GM12878 (cell line): ENCODE data around the gene GPR17. TPM values are rescaled to one million over a fixed set of nuclear protein-coding genes. Genes with fewer than 3 reads are reported as not detected.

ENCODE experiments used
- ATAC-seq: fragments of 200-7000 bp; cut with Tn5 transposase; 3 replicates; pipeline ENCODE4 v1.9.1; 2020; ENCODE audit warnings: mild to moderate bottlenecking, moderate library complexity
- BruUV-seq: library from RNA; stranded (reverse); fragments of 400-500 nt; replicated peaks from 2 replicates; lab custom pipeline; 2021; lab: Mats Ljungman, UMichigan
- CTCF ChIA-PET: fragments of 300-600 bp; sonication (Branson Sonifier 250); formaldehyde crosslinking; extraction: SDS; loops from one replicate; lab custom pipeline; 2021; ENCODE audit warnings: inconsistent platforms; lab: Yijun Ruan, JAX
- POLR2A ChIA-PET: fragments of 350-600 bp; formaldehyde crosslinking; extraction: SDS; loops from one replicate; lab custom pipeline; 2021; ENCODE audit warnings: inconsistent platforms; lab: Charles Lee
- RAD21 ChIA-PET: fragments of 300-600 bp; sonication (Branson Sonifier 250); formaldehyde crosslinking; loops from one replicate; lab custom pipeline; 2023; ENCODE audit warnings: antibody characterized with exemption; ENCODE audit not compliant: unreplicated experiment; lab: Charles Lee
- SMC1A ChIA-PET: fragments of 300-600 bp; sonication (Branson Sonifier 250); formaldehyde crosslinking; loops from one replicate; lab custom pipeline; 2023; ENCODE audit not compliant: unreplicated experiment, uncharacterized antibody; lab: Charles Lee
- DNase-seq: peaks from one replicate; pipeline ENCODE4 v3.0.0-alpha.2; 2011; ENCODE audit warnings: low read depth, low spot score
- FAIRE-seq: peaks from 3 replicates; lab custom pipeline; 2011; peaks lifted over from hg19 to GRCh38; lab: Jason Lieb, UNC
- H2AFZ ChIP-seq: 2 replicates; pipeline ENCODE4 v1.6.0; 2011; ENCODE audit warnings: low read depth, low read length, control low read depth; ENCODE audit not compliant: control insufficient read depth
- H3K27ac ChIP-seq: 2 replicates; pipeline ENCODE4 v1.5.1; 2011; ENCODE audit warnings: control low read depth; ENCODE audit not compliant: control insufficient read depth, insufficient read depth
- H3K27me3 ChIP-seq, 2 experiments: replicated peaks in 1 of 2; 2 replicates each; pipeline versions ENCODE4 v1.6.0 to v1.6.1; 2011; ENCODE audit warnings: low read length in 1 of 2; ENCODE audit not compliant: control insufficient read depth in 2 of 2, insufficient read depth in 2 of 2
- H3K36me3 ChIP-seq, 2 experiments: 2 replicates each; pipeline ENCODE4 v1.5.1; 2011; ENCODE audit warnings: low read length in 1 of 2; ENCODE audit not compliant: control insufficient read depth in 2 of 2, insufficient read depth in 2 of 2
- H3K4me1 ChIP-seq: 2 replicates; pipeline ENCODE4 v1.6.1; 2011; ENCODE audit warnings: mild to moderate bottlenecking, low read length, moderate library complexity, mixed read lengths; ENCODE audit not compliant: control insufficient read depth, insufficient read depth
- H3K4me2 ChIP-seq: 2 replicates; pipeline ENCODE4 v1.6.0; 2011; ENCODE audit warnings: control low read depth; ENCODE audit not compliant: control insufficient read depth, insufficient read depth
- H3K4me3 ChIP-seq: fragments of 200-600 bp; sonication (generic); 2 replicates; pipeline ENCODE4 v1.5.1; 2016
- H3K79me2 ChIP-seq: 2 replicates; pipeline ENCODE4 v1.6.0; 2011; ENCODE audit warnings: low read length; ENCODE audit not compliant: control insufficient read depth, insufficient read depth
- H3K9ac ChIP-seq: 2 replicates; pipeline ENCODE4 v1.8.0; 2011; ENCODE audit warnings: low read length, control low read depth, mixed read lengths; ENCODE audit not compliant: control insufficient read depth, insufficient read depth
- H3K9me3 ChIP-seq: replicated peaks from 3 replicates; pipeline ENCODE4 v1.5.1; 2011; ENCODE audit warnings: mild to moderate bottlenecking, low read length; ENCODE audit not compliant: control insufficient read depth, insufficient read depth
- H4K20me1 ChIP-seq: 2 replicates; pipeline ENCODE4 v1.6.0; 2011; ENCODE audit not compliant: control insufficient read depth, insufficient read depth
- MTA3 ChIP-seq: IDR thresholded peaks from 2 replicates; pipeline ENCODE4 v1.6.1; 2012; ENCODE audit warnings: low read length, inconsistent platforms, borderline replicate concordance
- NR2F1 ChIP-seq: fragments of 450-650 bp; conservative IDR thresholded peaks from 2 replicates; pipeline ENCODE4 v1.6.1; 2017; ENCODE audit warnings: mild to moderate bottlenecking
- SMC3 ChIP-seq: IDR thresholded peaks from 2 replicates; pipeline ENCODE4 v1.6.1; 2011; ENCODE audit warnings: low read length, improper control_type of control experiment, borderline replicate concordance
- ZNF217 ChIP-seq: fragments of 450-650 bp; IDR thresholded peaks from 2 replicates; pipeline ENCODE4 v1.6.1; 2017; ENCODE audit warnings: antibody characterized with exemption, mild to moderate bottlenecking
- ZNF622 ChIP-seq: fragments of 450-650 bp; IDR thresholded peaks from 2 replicates; pipeline ENCODE4 v1.6.1; 2017; ENCODE audit warnings: mild to moderate bottlenecking, inconsistent platforms
- WGBS: methylation state at CpG from one replicate; pipeline ENCODE4 v1.1.6; 2016; ENCODE audit warnings: low lambda C conversion rate; ENCODE audit not compliant: insufficient replicate concordance, insufficient coverage; ENCODE audit errors: missing lambda C conversion rate; 5-methylcytosine and 5-hydroxymethylcytosine counted together
- in situ Hi-C: fragments of 300-500 bp; cut with MboI; formaldehyde crosslinking; loops from 9 replicates; pipeline ENCODE4 v1.14.3; 2018; ENCODE audit warnings: mixed read lengths
- intact Hi-C: fragments of 100-400 bp; cut with micrococcal nuclease; formaldehyde crosslinking; loops from one replicate; pipeline ENCODE4 v1.14.2; 2022; ENCODE audit not compliant: unreplicated experiment
- polyA plus RNA-seq, 11 experiments: library from polyadenylated mRNA; depleted of rRNA in 4 of 11; unstranded in 6 of 11; stranded (reverse) in 5 of 11; fragments of >200 nt; fragmentation: Nextera tagmentation in 4 of 11; fragmentation: Illumina TruSeq in 1 of 11; extraction: Ambion mirVana in 4 of 11; extraction: Trizol in 1 of 11; gene quantifications; 1 replicate in 1 of 11; 2 replicates in 10 of 11; pipeline versions ENCODE4 v1.2.1 to v1.2.3, GENCODE V29; 2011 to 2016; ENCODE audit warnings: inconsistent platforms in 2 of 11, missing spikeins in 2 of 11, low read depth in 1 of 11
- total RNA-seq, 4 experiments: library from RNA; depleted of rRNA in 3 of 4; stranded (reverse); fragments of >200 nt in 3 of 4; fragmentation: Illumina TruSeq in 1 of 4; extraction: Trizol in 1 of 4; gene quantifications; 2 replicates each; pipeline versions ENCODE4 v1.2.1 to v1.2.3, GENCODE V29; 2013 to 2021
- TF ChIP-seq, protein P1 (sequence below): fragments of 450-650 bp; IDR thresholded peaks from 2 replicates; pipeline ENCODE4 v1.6.1; 2018; ENCODE audit warnings: mild to moderate bottlenecking, low read depth, moderate library complexity; ENCODE audit not compliant: partially characterized antibody

Gene GPR17
- total and polyA plus RNA-seq, 10 of the 15 experiments (the other 5 are each of a cell fraction or from before 2014, with no cell fraction given) = not detected

DNA sequence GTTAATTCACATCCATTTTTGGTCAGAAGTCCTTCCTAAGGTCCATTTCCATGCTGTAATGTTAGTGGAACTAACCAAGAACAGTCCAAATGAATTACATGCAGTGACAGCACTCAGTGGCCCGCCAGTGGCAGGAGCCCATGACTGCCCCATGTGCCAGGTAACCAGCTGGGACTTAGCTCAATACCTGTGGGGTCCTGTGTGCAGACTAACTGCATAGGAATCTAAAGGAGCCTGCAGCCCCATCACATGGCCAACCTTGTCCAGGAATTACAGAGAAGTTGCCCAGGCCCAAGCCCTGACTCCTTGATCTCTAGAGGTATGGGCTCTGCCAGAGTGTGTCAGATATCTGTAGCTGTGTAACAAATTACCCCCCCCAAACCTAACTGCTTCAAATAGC lies 35.4 kb upstream of the GPR17 start (continued):
- TF ChIP-seq, protein P1, sequence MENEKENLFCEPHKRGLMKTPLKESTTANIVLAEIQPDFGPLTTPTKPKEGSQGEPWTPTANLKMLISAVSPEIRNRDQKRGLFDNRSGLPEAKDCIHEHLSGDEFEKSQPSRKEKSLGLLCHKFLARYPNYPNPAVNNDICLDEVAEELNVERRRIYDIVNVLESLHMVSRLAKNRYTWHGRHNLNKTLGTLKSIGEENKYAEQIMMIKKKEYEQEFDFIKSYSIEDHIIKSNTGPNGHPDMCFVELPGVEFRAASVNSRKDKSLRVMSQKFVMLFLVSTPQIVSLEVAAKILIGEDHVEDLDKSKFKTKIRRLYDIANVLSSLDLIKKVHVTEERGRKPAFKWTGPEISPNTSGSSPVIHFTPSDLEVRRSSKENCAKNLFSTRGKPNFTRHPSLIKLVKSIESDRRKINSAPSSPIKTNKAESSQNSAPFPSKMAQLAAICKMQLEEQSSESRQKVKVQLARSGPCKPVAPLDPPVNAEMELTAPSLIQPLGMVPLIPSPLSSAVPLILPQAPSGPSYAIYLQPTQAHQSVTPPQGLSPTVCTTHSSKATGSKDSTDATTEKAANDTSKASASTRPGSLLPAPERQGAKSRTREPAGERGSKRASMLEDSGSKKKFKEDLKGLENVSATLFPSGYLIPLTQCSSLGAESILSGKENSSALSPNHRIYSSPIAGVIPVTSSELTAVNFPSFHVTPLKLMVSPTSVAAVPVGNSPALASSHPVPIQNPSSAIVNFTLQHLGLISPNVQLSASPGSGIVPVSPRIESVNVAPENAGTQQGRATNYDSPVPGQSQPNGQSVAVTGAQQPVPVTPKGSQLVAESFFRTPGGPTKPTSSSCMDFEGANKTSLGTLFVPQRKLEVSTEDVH = no peak
- no peak for TF ChIP-seq SMC3

DNA sequence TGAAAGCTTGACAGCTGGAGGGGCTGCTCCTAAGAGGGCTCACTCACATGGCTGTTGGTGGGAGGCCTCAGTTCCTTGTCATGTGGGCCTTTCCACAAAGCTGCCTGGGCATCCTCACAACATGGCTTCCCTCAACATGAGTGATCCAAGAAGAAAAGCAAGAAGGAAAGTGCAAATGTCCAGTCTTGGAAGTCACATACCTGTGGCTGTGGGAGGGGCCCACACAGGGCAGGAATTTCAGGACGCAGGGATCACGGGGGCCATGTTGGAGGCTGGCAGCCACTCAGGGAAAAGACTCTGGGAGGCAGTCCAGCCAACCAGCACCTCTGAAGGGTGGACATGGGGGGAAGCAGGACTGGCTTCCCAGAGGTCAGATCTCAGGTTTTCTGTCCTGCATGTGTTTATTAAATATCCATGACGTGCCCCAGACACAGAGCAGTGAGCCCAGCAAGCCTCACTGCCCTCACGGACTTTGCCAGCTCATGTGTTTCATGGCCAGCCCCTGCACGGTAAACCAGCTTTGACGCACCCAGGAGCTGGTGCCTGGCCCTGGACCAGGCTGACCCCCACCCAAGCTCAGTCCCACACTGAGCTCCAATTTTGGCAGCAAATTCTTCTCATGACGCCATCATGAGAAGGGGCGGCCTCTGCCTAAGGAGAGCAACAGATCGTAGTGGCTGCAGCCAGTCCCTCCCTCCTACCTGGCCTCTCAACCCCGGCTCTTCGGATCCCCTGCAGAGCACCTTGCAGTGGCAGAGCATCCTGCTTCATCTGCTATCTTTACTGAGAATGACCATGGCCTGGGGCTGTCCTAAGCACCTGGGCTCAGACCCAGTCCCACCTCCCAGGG lies 34.7 kb upstream of the GPR17 start:
- H3K27me3 ChIP-seq = no peaks in the 10 kb centered on the region; a peak in 2 of 4 replicates
- H4K20me1 ChIP-seq = no peaks in the 10 kb centered on the region
- no peak for ATAC-seq
- no peak for TF ChIP-seq ZNF217
- TF ChIP-seq NR2F1 = no peak
- TF ChIP-seq MTA3 = no peak
- no peak for TF ChIP-seq ZNF622
- POLR2A ChIA-PET = no interaction called here
- intact Hi-C loops = no loop called here
- H3K4me3 ChIP-seq = no peak overlapping the region
- in situ Hi-C loops = no loop called here
- WGBS = 38% methylated on average over 11 of the region's 11 CpGs
- H3K4me2 ChIP-seq = no peak overlapping the region
- SMC1A ChIA-PET = no interaction called here
- no peak for DNase-seq
- FAIRE-seq = no peak
- no peaks in the 10 kb centered on the region for H3K36me3 ChIP-seq
- no peak overlapping the region for H3K9ac ChIP-seq
- CTCF ChIA-PET = interaction anchor here (1.1 to 2.9 kb wide), 2 partner anchors 20 to 38 kb away, joined by 3 to 15 read pairs; no protein-coding TSS in a partner anchor
- no peak overlapping the region for H2AFZ ChIP-seq
- no TSS peak for BruUV-seq
- RAD21 ChIA-PET = no interaction called here
- no peak overlapping the region for H3K27ac ChIP-seq
- H3K9me3 ChIP-seq = no peaks in the 10 kb centered on the region; the same call in 2 of the 3 replicates
- H3K4me1 ChIP-seq = no peaks in the 10 kb centered on the region
- H3K79me2 ChIP-seq = no peaks in the 10 kb centered on the region
